Measurements from ENCODE around the gene GDPD4. TPM values are rescaled to one million over a fixed set of nuclear protein-coding genes. Genes with fewer than 3 reads are reported as not detected.

Gene GDPD4
- total and polyA plus RNA-seq, 4 donors, result 0.08 to 1.1 TPM; not detected in 2

DNA sequence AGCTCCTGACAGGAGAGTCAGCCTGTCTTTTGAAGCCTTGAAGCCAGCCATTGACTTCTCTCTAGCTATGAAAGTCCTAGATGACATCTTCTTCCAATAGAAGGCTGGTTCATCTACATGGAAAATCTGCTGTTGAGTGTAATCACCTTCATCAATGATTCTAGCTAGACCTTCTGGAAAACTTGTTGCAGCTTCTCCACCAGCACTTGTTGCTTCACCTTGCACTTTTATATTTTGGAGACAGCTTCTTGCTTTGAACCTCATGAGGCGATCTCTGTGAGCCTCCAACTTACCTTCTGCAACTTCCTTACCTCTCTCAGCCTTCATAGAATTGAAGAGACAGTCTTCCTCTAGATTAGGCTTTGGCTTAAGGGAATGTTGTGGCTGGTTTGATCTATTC, 115.2 kb downstream of the GDPD4 start:
- no peaks in the 10 kb centered on the region for H3K9me3 ChIP-seq (ENCODE audit: control insufficient read depth in 4 of 4, low read length in 3 of 4)

More for the DNA sequence above, 115.2 kb downstream of the GDPD4 start:
- no peak overlapping the region for H3K4me3 ChIP-seq (ENCODE audit: low read depth in 1 of 3, low read length in 3 of 3)
- H3K36me3 ChIP-seq (ENCODE audit: control insufficient read depth in 4 of 4, insufficient read depth in 3 of 4, low read depth in 1 of 4, low read length in 3 of 4), result peaks cover 7 to 24% (median 15%) of the 10 kb centered on the region in 4 donors
- no peaks in the 10 kb centered on the region for H3K27me3 ChIP-seq (ENCODE audit: control insufficient read depth in 4 of 4, insufficient read depth in 4 of 4, low read length in 3 of 4)
- H3K9ac ChIP-seq (ENCODE audit: low read depth in 1 of 2, low read length in 2 of 2), result no peak overlapping the region
- DNase-seq (ENCODE audit: low spot score), result no peak
- no peak for TF ChIP-seq SP1 (IDR thresholded peaks at IDR 0.05)
- TF ChIP-seq CTCF (IDR thresholded peaks at IDR 0.05; ENCODE audit: low read depth, low read length, missing input control), result no peak
- TF ChIP-seq, protein P1, sequence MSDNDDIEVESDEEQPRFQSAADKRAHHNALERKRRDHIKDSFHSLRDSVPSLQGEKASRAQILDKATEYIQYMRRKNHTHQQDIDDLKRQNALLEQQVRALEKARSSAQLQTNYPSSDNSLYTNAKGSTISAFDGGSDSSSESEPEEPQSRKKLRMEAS (IDR thresholded peaks at IDR 0.05), result no peak
- no peak for TF ChIP-seq RXRA (IDR thresholded peaks at IDR 0.05)
- TF ChIP-seq, protein P2, sequence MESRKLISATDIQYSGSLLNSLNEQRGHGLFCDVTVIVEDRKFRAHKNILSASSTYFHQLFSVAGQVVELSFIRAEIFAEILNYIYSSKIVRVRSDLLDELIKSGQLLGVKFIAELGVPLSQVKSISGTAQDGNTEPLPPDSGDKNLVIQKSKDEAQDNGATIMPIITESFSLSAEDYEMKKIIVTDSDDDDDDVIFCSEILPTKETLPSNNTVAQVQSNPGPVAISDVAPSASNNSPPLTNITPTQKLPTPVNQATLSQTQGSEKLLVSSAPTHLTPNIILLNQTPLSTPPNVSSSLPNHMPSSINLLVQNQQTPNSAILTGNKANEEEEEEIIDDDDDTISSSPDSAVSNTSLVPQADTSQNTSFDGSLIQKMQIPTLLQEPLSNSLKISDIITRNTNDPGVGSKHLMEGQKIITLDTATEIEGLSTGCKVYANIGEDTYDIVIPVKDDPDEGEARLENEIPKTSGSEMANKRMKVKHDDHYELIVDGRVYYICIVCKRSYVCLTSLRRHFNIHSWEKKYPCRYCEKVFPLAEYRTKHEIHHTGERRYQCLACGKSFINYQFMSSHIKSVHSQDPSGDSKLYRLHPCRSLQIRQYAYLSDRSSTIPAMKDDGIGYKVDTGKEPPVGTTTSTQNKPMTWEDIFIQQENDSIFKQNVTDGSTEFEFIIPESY (IDR thresholded peaks at IDR 0.05), result no peak
- no peak for TF ChIP-seq TAF1 (conservative IDR thresholded peaks at IDR 0.05)
- TF ChIP-seq, protein P3, sequence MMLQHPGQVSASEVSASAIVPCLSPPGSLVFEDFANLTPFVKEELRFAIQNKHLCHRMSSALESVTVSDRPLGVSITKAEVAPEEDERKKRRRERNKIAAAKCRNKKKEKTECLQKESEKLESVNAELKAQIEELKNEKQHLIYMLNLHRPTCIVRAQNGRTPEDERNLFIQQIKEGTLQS (IDR thresholded peaks at IDR 0.05), result no peak
- no peak for TF ChIP-seq FOXA2 (IDR thresholded peaks at IDR 0.05)
- no peak for TF ChIP-seq YY1 (IDR thresholded peaks at IDR 0.05)
- no peak for TF ChIP-seq NR2F2 (IDR thresholded peaks at IDR 0.05)
- TF ChIP-seq HNF4A (conservative IDR thresholded peaks at IDR 0.05), result no peak
- no peak for TF ChIP-seq HNF4G (IDR thresholded peaks at IDR 0.05)
- TF ChIP-seq JUND (IDR thresholded peaks at IDR 0.05), result no peak
- TF ChIP-seq EGR1 (IDR thresholded peaks at IDR 0.05; ENCODE audit: low read depth in 2 of 2), result no peak
- TF ChIP-seq RAD21 (IDR thresholded peaks at IDR 0.05), result no peak
- TF ChIP-seq REST (IDR thresholded peaks at IDR 0.05), result no peak
- no peak for TF ChIP-seq GABPA (IDR thresholded peaks at IDR 0.05 in 1 of 2, conservative IDR thresholded peaks at IDR 0.05 in 1 of 2)
- TF ChIP-seq FOXA1 (IDR thresholded peaks at IDR 0.05), result no peak
- 93% methylated on average over 1 of the region's 1 CpG for WGBS
- H3K4me1 ChIP-seq (ENCODE audit: control insufficient read depth in 4 of 4, insufficient read depth in 4 of 4, low read length in 3 of 4), result peaks cover 0 to 3% (median 2%) of the 10 kb centered on the region in 4 donors
- no peak overlapping the region for H3K27ac ChIP-seq (ENCODE audit: low read depth in 1 of 2, low read length in 2 of 2)

Data from liver (tissue), 9 donors.